GM04504 (cell line): Measurements from ENCODE around the gene ZXDC.
A peak's percentile ranks its signal among the peaks of the same experiment; 100 is the strongest.

Experiments used
- DNase-seq: peaks from one replicate; pipeline ENCODE4 v3.0.0-alpha.2; 2012; ENCODE audit warnings: low read depth

The ZXDC gene, protein sequence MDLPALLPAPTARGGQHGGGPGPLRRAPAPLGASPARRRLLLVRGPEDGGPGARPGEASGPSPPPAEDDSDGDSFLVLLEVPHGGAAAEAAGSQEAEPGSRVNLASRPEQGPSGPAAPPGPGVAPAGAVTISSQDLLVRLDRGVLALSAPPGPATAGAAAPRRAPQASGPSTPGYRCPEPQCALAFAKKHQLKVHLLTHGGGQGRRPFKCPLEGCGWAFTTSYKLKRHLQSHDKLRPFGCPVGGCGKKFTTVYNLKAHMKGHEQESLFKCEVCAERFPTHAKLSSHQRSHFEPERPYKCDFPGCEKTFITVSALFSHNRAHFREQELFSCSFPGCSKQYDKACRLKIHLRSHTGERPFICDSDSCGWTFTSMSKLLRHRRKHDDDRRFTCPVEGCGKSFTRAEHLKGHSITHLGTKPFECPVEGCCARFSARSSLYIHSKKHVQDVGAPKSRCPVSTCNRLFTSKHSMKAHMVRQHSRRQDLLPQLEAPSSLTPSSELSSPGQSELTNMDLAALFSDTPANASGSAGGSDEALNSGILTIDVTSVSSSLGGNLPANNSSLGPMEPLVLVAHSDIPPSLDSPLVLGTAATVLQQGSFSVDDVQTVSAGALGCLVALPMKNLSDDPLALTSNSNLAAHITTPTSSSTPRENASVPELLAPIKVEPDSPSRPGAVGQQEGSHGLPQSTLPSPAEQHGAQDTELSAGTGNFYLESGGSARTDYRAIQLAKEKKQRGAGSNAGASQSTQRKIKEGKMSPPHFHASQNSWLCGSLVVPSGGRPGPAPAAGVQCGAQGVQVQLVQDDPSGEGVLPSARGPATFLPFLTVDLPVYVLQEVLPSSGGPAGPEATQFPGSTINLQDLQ

DNA sequence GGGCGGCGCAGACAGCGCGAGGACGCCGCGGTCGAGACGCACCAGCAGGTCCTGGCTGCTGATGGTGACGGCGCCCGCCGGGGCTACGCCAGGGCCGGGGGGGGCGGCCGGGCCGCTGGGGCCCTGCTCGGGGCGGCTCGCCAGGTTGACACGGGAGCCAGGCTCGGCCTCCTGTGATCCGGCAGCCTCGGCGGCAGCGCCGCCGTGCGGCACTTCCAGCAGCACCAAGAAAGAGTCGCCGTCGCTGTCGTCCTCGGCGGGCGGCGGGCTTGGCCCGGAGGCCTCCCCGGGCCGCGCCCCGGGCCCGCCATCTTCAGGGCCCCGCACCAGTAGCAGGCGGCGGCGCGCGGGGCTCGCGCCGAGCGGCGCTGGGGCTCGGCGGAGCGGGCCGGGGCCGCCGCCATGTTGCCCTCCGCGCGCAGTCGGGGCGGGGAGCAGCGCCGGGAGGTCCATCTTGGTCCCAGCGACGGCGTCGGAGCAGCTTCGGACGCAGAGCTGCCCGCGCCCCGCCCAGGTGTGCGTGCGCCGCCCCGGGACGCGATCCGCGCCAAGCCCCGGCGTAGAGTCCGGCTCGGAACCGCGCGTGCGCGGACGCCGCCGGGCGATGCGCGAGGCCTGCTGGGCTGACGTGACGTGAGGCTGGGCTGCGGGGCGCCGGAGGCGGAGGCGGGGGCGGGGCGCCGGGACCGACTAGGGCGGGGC, at the start of gene ZXDC:
TSS of gene ZXDC (minus strand) at position 479 of the 702 bp plus-strand sequence. CDS start at position 453, 26 bp downstream.
- peak; percentile 92 for DNase-seq

DNA sequence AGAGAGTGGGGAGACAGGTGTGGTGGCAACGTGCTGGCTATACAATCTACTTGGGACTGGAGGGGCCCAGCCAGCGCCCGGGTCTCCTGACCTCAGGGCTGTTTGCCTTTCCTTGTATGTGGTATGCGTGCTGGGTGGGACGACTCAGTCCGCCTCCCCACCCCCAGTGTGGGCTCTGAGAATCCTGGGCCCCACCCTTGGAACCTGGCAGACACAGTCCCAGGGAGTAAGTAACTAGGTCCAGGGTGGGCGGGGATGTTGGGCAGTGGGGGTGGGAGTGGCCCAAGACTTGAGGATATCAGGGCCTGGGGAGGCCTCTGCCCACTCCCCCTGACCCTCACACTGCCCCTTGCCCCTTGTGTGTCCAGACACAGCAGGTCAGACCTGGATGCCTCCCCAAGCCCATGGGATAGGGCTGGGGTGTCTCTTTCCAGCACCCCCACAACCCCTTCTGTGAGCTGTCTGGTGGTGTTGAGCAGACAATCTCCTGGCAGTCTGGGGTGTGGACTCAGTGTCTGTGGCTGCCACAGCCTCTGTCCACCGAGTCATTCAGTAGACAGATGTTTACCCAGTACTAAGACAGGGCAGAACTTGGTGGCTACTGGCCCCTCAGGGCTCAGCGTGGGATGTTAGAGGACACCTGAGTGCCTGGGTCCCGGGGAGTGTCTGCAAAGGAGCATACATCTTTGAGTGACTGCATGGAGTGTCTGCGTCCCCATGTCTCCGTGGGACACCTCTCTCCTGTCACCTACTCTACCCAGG, 49.6 kb upstream of the ZXDC start:
- DNase-seq, result no peak

DNA sequence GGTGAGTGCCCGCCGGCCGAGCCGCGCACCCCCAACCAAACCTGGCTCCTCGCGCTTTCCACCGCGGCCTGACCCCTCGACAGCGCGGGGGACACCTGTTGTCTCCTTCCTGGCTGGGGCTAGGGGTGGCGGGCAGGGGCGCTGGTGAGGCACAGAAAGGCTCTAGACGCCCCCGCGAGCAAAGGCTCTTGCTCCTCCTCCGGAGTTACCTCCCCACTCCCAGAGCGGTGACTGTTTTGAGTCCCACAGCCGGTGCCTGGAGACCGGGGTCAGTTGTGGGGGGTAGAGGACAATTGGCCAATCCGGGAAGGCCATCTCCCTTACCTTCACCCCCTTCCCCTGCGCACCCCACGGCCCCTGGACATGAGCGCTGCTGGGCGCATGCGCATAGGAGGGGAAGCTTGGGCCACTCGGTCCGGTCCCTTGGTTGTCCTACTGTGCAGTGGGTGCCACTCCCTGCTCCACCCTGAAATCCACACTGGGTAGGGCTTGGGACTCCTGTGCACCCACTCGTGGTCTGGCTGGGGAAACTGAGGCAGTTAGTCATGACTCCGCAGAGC, 48.8 kb upstream of the ZXDC start:
- DNase-seq, result no peak

DNA sequence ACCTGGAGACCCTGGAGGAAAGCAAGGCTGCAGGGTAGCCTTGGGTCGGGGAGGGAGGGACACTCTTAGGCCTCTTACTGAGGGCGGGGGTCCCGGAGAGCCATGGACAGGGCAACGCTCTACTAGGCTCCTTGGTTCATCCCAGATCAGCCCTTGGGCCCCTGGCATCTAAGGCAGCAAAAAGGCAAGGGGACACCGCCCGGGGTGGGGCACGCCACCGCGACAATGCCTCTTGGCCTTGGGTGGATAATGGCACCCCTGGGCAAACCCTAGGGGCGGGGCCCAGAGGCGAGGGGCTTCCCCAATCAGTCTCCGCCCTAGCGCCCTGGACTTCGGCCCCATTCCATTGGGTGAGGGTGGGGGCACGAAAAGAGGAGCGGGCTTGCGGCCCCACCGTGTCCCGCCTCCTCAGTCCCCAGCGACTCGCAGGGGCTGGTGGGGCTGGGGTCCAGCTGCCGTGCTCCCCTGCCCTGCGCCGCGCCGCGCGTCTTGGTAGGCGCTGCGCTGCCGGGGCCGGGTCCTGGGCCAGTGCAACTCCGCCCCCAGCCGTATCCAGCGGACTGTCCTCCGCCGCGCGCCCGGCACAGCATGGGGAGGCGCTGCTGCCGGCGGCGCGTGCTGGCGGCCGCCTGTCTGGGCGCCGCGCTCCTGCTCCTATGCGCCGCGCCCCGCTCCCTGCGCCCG, 48.2 kb upstream of the ZXDC start, which contains the start of gene CHST13:
TSS of gene CHST13 (plus strand) at position 411 of the 684 bp plus-strand sequence. CDS start at position 589, 178 bp downstream.
- peak; percentile 12 for DNase-seq

DNA sequence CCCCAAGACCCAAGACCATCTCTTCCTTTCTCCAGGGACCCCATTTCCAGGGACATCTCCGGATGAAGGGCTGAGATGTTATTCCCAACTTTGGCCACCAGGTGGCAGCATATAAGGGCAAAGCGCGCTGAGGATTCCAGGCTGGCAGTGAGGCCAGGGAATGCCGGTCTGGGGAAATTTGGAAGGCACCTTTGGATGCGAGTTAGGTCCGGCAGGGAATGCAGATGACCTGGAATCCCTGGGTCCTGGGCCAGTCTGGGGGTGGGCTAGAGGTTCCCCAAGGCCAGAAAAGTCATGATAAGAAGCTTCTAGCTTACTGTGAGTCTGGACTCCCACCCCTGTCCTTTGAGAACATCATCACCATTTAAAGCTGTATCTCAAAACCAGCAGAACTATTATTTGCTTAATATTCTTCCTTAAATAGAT, 46.7 kb upstream of the ZXDC start:
- peak; percentile 15 for DNase-seq

DNA sequence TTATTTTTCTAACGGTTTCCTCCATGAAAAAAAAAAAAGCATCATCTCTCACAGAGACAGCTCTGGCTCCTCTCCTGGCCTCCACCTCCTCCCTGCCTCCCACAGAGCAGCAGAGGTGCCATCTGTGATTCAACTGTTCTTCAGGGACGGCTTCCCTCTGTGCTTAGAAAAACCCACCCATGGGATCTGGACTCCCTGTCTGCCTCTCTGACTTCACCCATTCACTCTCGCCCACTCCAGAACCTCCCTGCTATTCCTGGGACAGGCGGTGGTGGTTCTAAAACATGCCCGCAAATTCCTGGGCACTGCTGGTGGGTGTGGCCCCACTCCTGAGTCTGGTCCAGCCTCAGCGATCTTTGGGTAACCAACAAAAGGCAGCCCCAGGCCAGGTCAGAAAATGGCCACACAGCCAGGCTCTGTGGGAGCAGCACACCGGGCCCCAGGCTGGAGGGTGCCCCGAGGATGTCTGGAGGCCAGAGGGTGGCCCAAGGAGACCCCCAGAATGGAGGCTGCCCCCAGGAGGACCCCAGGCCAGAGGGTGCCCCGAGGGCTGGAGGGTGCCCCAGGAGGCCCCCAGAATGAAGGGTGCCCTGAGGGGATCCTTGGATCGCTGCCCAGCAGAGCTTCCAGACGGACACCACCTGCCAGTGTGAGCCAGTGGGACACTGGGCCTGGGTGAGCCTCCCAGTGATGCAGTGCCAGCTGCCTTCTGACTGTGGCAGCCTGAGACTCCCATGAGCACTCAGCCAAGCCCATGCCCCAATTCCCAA, 45.6 kb upstream of the ZXDC start:
- DNase-seq, result no peak

DNA sequence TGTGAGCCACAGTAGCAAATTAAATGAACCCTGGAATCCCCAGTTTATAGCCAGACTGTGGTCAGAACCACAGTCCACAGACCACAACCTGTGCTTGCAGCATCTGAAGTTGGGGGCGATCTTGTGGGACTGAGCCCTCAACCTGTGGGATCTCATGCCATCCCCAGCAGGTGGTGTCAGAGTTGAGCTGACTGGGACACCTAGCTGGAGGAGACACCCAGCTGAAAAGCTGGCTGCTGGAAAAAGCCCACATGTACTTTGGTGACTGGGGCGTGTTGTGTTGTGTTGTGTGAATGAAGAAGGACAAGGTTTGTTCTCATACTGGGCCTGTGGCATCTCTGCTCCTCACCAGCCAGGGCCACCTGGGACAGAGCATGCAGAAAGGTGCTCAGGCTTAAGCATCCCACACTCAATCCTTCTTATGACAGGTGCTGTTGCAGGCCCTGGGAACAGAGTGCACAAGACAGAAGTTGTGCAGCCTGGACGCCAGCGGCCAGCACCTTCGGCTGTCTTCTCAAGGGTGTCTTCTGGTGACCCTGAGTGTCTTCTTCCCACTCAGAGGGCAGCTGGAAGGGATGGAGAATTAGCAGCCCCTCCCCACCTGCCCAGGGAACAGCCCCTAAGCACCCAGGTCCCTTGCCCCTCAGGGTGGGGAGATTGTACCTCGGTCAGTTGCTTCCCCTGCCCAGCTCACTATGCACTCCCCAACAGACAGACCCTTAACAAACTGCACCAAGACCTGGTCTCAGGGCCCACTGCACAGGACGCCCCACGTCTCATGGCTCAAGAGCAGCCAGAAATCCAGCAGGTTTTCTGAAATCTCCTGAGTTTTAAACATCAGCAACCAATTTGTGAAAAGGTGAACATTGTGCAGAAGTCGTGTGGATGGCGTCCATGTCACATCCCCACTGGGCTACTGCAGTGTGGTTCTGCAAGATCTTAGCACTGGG, 44.1 kb upstream of the ZXDC start:
- no peak for DNase-seq

DNA sequence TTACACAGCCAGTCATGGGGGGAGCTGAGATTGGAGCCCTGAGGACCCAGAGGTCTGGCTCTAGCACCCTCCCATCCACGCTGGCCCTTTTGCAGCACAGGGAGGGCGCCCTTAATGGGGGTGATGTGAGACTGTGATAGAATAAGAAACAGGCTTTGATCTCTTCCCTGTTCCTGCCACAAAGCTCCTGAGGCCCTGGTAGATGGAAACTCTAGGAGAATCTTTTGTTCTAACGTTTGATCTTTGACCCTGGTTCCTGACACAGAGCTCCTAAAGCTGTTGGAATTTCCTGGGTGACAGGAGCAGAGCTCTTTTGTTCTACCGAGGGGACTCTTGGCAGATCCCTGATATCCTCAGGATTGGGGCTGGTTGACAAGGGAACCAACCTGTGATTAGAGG, 43.1 kb upstream of the ZXDC start:
- DNase-seq, result no peak

DNA sequence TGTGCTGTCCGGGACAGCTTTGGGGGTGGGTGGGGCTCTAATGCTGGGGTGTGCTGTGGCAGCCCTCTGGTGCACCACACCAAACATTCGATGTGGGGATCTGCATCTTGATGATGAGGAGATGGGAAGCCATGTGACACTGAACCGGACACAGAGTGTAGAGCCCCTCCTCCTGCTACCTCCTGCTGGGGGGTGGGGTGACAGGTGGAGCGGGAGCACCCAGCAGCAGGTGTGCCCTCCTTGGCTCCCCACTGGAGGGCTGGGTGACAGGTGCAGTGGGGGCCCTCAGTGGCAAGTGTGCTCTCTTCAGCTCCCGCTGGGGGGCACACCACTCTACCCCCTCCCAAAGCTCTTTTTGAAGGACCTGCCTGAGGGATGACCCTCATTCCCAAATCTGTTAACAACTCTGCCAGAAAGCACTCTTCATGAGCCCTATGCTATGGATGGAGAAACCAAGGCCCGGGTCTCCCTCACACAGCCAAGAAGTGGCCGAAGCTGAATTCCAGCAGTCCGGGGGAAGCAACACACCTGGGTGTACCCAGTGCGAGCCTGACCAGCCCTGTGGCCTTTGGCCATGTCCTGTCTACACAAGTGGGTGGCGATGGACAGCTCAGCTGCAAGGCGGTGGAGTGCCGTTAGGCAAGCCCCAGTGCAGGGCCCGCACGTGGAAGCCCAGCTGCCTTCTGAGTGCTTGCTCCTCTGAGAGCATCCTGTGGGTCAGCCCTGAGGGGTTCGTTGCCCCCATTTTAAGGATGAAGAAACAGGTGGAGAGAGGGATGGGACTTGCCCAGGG, 42.5 kb upstream of the ZXDC start:
- no peak for DNase-seq

DNA sequence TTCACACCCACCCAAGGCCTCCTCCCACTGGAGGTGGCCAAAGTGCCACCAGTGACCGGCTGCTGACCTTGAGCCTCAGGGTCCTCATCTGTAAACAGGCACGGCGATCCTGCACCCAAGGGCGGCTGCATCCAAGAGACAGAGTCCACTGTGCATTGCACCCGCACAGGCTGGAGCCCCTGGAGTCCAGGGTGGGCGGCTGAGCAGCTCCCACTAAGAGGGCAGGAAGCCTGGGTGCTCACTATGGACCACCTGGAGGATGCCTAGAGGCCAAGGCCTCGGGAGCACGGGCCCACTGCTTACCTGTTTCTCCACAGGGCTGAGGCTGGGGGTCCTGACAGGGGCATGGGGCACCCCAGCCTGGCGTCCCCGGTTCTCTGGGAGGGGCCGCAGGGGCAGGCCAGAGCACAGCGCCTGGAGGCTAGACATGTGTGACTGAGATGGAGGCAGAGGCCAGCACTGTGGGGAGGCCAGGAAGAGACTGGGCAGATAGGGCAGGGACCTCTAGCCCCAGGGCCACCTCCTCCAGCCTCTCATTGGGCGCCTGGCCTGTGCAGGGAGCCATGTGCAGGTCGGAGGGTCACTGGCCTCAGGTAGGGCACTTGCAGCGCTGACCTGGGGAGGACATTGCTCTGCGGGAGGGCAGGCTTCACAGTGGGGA, 41.7 kb upstream of the ZXDC start, which contains the start of gene UROC1:
TSS of gene UROC1 (minus strand) at position 483 of the 661 bp plus-strand sequence. CDS start at position 429, 54 bp downstream.
- no peak for DNase-seq

DNA sequence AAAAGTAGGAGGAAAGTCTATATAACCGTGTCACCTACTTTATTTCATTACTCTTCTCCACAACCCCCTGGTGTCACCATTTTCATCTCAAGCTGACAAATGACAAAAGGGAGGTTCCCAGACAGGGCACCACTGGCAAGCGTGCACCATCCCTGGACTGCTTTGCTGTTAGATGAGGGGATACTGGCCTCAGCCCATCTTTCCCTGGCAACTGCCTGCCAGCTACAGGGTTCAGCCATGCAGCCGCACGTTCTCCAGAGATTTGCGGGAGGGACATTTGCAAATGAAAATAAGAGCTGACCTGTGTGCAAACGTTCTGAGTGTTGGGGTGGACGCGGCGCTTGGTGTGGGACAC, 41.2 kb upstream of the ZXDC start:
- no peak for DNase-seq

DNA sequence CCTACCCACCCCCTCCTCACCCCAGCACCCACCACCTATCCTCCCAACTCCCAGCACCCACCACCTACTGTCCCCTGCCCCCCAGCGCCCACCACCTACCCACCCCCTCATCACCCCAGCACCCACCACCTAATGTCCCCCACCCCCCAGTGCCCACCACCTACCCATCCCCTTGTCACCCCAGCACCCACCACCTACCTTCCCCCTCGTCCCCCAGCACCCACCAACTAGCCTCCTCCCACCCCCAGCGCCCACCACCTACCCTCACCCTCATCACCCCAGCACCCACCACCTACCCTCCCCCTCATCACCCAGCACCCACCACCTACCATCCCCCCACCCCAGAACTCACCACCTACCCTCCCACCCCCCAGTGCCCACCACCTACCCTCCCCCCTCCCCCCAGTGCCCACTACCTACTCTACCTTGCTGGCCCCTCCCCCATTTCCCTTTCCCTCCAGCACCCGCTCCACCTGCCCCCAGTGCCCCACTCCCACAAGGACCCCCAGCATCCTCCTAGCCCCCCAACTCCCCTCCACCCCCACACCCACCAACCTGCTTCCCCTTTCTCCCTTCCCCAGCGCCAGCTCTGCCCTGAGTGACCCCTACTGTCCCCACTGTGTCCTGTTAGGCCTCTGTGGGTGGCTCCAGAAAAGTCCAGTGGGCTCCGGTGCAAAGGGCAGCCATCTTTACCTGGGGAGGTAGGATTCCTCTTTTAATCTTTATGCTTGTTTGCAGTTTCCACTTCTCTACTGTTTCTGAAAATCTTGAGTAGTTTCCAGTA, 40.7 kb upstream of the ZXDC start:
- DNase-seq, result no peak

DNA sequence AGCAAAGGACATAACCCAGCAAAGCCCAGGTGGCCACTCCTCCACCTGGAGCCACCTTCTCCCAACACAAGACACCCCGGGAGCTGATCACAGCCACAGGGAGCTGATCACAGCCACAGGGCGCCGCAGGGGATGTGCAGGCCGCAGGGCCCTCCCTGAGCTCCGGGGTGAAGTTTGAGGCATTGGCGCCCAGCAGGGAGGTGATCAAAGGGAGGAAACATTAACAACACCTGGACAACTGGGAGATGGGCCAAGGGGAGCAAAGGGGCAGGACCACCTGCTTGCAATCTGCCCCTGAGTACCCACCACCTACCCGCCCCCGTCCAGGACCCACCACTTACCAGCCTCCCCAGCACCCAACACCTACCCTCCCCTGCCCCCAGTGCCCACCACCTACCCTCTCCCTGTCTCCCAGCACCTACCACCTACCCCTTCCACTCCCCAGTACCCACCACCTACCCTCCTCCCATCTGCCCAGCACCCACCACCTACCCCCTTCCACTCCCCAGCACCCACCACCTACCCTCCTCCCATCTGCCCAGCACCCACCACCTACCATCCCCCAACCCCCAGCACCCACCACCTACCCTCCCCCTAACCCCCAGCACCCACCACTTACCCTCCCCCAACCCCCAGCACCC, 39.5 kb upstream of the ZXDC start:
- no peak for DNase-seq

DNA sequence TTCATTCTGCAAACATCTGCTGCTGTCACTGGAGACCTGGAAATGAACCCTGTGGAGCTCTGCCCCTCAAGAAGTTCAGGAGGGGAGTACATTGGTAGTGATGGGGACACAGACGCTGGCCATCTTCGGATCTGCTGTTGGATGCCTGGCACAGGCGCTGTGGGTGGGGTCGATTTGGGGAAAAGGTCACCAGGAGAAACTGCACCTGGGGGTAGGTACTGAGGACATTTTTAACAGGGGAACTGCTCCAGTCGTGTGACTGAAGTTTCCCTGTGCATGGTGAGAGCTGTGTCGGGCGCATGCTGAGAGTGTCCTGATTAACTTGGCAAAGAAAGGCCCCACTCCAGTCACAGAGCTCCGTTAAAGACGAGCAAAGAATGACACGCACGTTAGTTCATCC, 38.5 kb upstream of the ZXDC start:
- DNase-seq, result no peak

DNA sequence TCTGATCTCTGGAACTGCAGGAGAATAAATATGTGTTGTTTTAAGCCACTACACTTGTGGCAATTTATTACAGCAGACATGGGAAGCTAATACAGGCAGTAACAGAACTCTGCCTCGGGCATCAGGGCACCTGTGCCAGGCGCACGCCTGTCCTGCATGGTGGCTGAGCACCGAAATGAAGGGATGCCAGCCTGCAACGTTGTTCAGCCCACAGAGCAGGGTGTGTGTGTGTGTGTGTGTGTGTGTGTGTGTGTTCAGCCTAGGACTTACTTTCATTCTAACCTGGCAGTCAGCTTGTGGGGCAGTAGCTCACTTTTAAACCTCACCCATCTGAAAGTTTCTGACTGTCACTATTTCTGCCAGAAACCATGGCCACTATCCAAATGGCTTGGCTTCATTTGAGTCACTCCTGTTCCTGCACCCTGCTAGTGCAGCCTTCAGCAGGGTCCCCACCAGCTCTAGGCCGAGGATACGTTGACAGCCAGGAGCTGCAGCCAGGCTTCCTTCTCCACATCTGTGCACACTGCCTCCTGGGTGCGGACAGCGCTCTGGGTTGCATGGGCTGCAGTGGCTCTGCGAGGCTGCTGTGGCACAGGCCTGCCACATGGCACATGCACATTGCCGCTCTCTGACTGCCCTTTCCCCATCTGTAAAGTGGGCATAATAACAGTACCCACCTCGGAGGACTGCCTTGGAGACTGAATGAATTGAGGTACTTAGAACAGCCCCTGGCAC, 37.4 kb upstream of the ZXDC start:
- DNase-seq, result no peak
